ENCODE results near the gene PHYKPL. TPM values are rescaled to one million over a fixed set of nuclear protein-coding genes. Genes with fewer than 3 reads are reported as not detected.

Gene PHYKPL
- 37.7 and 50.9 TPM in 2 replicates for total RNA-seq (2014; rRNA removed; shearing (Covaris generic); ENCODE audit: low replicate concordance)

- peak within 1 kb of the TSS; percentile 99 for H3K4me3 ChIP-seq
- H3K27me3 ChIP-seq: no peaks in the 10 kb centered on the region
- H3K9me3 ChIP-seq: no peaks in the 10 kb centered on the region; the same call in none of the 2 replicates
- peaks cover 48% of the 10 kb centered on the region for H3K36me3 ChIP-seq
- DNase-seq: peak; percentile 94
Observed at GRCh38 chr5:178232124-178232919, at the start of gene PHYKPL. TSS of gene PHYKPL (minus strand) at chr5:178232802. CDS start at chr5:178232550, 252 bp downstream.

GRCh38 chr5:178282391-178282790, 49.8 kb upstream of the PHYKPL start:
- H3K9me3 ChIP-seq: peaks cover 14% of the 10 kb centered on the region
- no peak for DNase-seq
- no peaks in the 10 kb centered on the region for H3K27me3 ChIP-seq
- no peak overlapping the region for H3K4me3 ChIP-seq
- H3K36me3 ChIP-seq: peaks cover 42% of the 10 kb centered on the region

- DNase-seq: peak; percentile 97
- no peak overlapping the region for H3K4me3 ChIP-seq
- no peaks in the 10 kb centered on the region for H3K27me3 ChIP-seq
- peaks cover 19% of the 10 kb centered on the region for H3K9me3 ChIP-seq
- peaks cover 40% of the 10 kb centered on the region for H3K36me3 ChIP-seq
Observed at GRCh38 chr5:178281331-178281730, 48.7 kb upstream of the PHYKPL start.

GRCh38 chr5:178280631-178281030, 48.0 kb upstream of the PHYKPL start:
- Histone ChIP-seq H3K36me3 (peaks cover 42% of the 10 kb centered on the region), H3K27me3 (no peaks in the 10 kb centered on the region), H3K4me3 (no peak overlapping the region), H3K9me3 (peaks cover 24% of the 10 kb centered on the region)
- peak; percentile 38 for DNase-seq

GRCh38 chr5:178279723-178280438, 47.3 kb upstream of the PHYKPL start:
- peaks cover 38% of the 10 kb centered on the region for H3K36me3 ChIP-seq
- H3K27me3 ChIP-seq: no peaks in the 10 kb centered on the region
- H3K9me3 ChIP-seq: peaks cover 27% of the 10 kb centered on the region
- peak; percentile 96 for DNase-seq
- H3K4me3 ChIP-seq: no peak overlapping the region

GRCh38 chr5:178279026-178279722, 46.6 kb upstream of the PHYKPL start:
- H3K9me3 ChIP-seq: peaks cover 22% of the 10 kb centered on the region

GRCh38 chr5:178278358-178279023, 45.9 kb upstream of the PHYKPL start:
- H3K36me3 ChIP-seq: peaks cover 26% of the 10 kb centered on the region
- H3K9me3 ChIP-seq: peaks cover 15% of the 10 kb centered on the region
- no peak overlapping the region for H3K4me3 ChIP-seq
- H3K27me3 ChIP-seq: no peaks in the 10 kb centered on the region
- no peak for DNase-seq

More at GRCh38 chr5:178279026-178279722, 46.6 kb upstream of the PHYKPL start:
- DNase-seq: no peak
- H3K27me3 ChIP-seq: no peaks in the 10 kb centered on the region
- H3K36me3 ChIP-seq: peaks cover 32% of the 10 kb centered on the region
- H3K4me3 ChIP-seq: no peak overlapping the region

GRCh38 chr5:178277866-178278265, 45.3 kb upstream of the PHYKPL start:
- H3K9me3 ChIP-seq: peaks cover 14% of the 10 kb centered on the region
- no peak overlapping the region for H3K4me3 ChIP-seq
- H3K27me3 ChIP-seq: no peaks in the 10 kb centered on the region
- DNase-seq: no peak
- H3K36me3 ChIP-seq: peaks cover 22% of the 10 kb centered on the region

- Histone ChIP-seq H3K9me3 (peaks cover 14% of the 10 kb centered on the region), H3K27me3 (no peaks in the 10 kb centered on the region), H3K36me3 (peaks cover 22% of the 10 kb centered on the region; the same call in 1 of the 2 replicates), H3K4me3 (no peak overlapping the region)
- no peak for DNase-seq
Observed at GRCh38 chr5:178277346-178277745, 44.7 kb upstream of the PHYKPL start.

- Histone ChIP-seq H3K36me3 (peaks cover 22% of the 10 kb centered on the region), H3K27me3 (no peaks in the 10 kb centered on the region), H3K9me3 (peaks cover 14% of the 10 kb centered on the region), H3K4me3 (no peak overlapping the region)
- no peak for DNase-seq
Observed at GRCh38 chr5:178274781-178275537, 42.4 kb upstream of the PHYKPL start.

GRCh38 chr5:178273665-178274541, 41.3 kb upstream of the PHYKPL start:
- H3K27me3 ChIP-seq: no peaks in the 10 kb centered on the region
- peak; percentile 63 for DNase-seq
- peaks cover 14% of the 10 kb centered on the region for H3K9me3 ChIP-seq
- peaks cover 23% of the 10 kb centered on the region for H3K36me3 ChIP-seq
- H3K4me3 ChIP-seq: no peak overlapping the region

GRCh38 chr5:178273041-178273440, 40.4 kb upstream of the PHYKPL start:
- Histone ChIP-seq H3K36me3 (peaks cover 30% of the 10 kb centered on the region), H3K9me3 (peaks cover 14% of the 10 kb centered on the region), H3K4me3 (no peak overlapping the region), H3K27me3 (no peaks in the 10 kb centered on the region)
- DNase-seq: no peak

GRCh38 chr5:178272591-178272990, 40.0 kb upstream of the PHYKPL start:
- peaks cover 32% of the 10 kb centered on the region for H3K36me3 ChIP-seq
- no peak overlapping the region for H3K4me3 ChIP-seq
- no peak for DNase-seq
- no peaks in the 10 kb centered on the region for H3K27me3 ChIP-seq
- H3K9me3 ChIP-seq: peaks cover 14% of the 10 kb centered on the region

GRCh38 chr5:178271726-178272479, 39.3 kb upstream of the PHYKPL start:
- H3K4me3 ChIP-seq: no peak overlapping the region
- H3K36me3 ChIP-seq: peaks cover 36% of the 10 kb centered on the region
- H3K27me3 ChIP-seq: no peaks in the 10 kb centered on the region
- no peak for DNase-seq
- peaks cover 14% of the 10 kb centered on the region for H3K9me3 ChIP-seq
